HG03565 (cell line): ENCODE measurements around the gene NRCAM.

ENCODE experiments used
- ATAC-seq: cut with Tn5 transposase; IDR thresholded peaks from one replicate; pipeline ENCODE4 v1.9.1; 2021; ENCODE audit warnings: mild to moderate bottlenecking, moderate library complexity; ENCODE audit not compliant: unreplicated experiment

Gene NRCAM

GRCh38 chr7:108427766-108428165 is 28.5 kb downstream of the NRCAM start:
- ATAC-seq: no peak

GRCh38 chr7:108425714-108426275 is 30.4 kb downstream of the NRCAM start:
- no peak for ATAC-seq

- ATAC-seq: no peak
These were observed 32.2 kb downstream of the NRCAM start for GRCh38 chr7:108424013-108424412.

GRCh38 chr7:108423089-108423989 is 32.9 kb downstream of the NRCAM start:
- ATAC-seq: no peak

GRCh38 chr7:108421720-108422331 is 34.4 kb downstream of the NRCAM start:
- no peak for ATAC-seq

- ATAC-seq: no peak
These were observed 36.0 kb downstream of the NRCAM start for GRCh38 chr7:108419961-108420908.

GRCh38 chr7:108418946-108419345 is 37.3 kb downstream of the NRCAM start:
- ATAC-seq: no peak

- no peak for ATAC-seq
These were observed 38.3 kb downstream of the NRCAM start for GRCh38 chr7:108417926-108418325.

GRCh38 chr7:108417144-108417543 is 39.1 kb downstream of the NRCAM start:
- no peak for ATAC-seq

GRCh38 chr7:108415821-108416536 is 40.3 kb downstream of the NRCAM start:
- ATAC-seq: peak; percentile 74

- ATAC-seq: no peak
These were observed 41.2 kb downstream of the NRCAM start for GRCh38 chr7:108415084-108415483.

GRCh38 chr7:108413782-108414492 is 42.3 kb downstream of the NRCAM start:
- no peak for ATAC-seq

GRCh38 chr7:108413337-108413736 is 42.9 kb downstream of the NRCAM start:
- ATAC-seq: no peak

- no peak for ATAC-seq
These were observed 47.1 kb downstream of the NRCAM start for GRCh38 chr7:108409146-108409545.

GRCh38 chr7:108408296-108408991 is 47.8 kb downstream of the NRCAM start:
- no peak for ATAC-seq

- ATAC-seq: no peak
These were observed 48.6 kb downstream of the NRCAM start for GRCh38 chr7:108407676-108408075.

GRCh38 chr7:108406222-108406890 is 49.9 kb downstream of the NRCAM start:
- ATAC-seq: no peak
